ENCODE data around the gene TFB1M.

DNA sequence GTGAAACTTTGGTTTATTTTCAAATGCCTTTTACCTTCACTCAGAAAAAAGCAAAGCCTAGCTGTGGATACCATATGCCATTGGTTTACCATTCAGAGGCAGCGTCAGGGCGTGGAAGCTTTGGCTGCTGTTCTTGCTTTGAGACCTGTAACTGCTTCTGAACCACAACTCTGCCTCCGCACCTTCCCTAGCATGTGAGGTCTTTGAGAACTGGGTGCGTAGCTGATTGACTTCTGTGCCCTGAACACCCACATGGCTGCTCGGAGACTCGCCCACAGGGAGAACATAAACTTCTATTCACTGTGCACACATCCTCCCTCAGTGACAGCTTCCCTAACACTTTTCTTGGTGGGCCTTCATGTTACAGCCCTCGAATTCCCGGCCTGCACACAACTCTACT, 61.7 kb downstream of the TFB1M start:
- TF ChIP-seq EZH2 (IDR thresholded peaks at IDR 0.05) (no peak), POLR2AphosphoS5 (IDR thresholded peaks at IDR 0.05; ENCODE audit: borderline replicate concordance, low read depth, low read length) (no peak)

Data from SK-N-MC (cell line).